ENCODE results near the gene MVB12B.
"Not testable (repeated sequence)": the region's sequence is repeated elsewhere in the genome, so short reads cannot be mapped to it uniquely, and the experiment has no call there.

Gene MVB12B

GRCh38 chr9:126555421-126555820 lies 228.8 kb downstream of the MVB12B start:
- not testable (repeated sequence) for DNase-seq

Data from NCI-H1930 (cell line).